ENCODE results near the gene TEDC2. TPM values are rescaled to one million over a fixed set of nuclear protein-coding genes. Genes with fewer than 3 reads are reported as not detected.

TEDC2 gene
- total and polyA plus RNA-seq, 2 experiments from 2014 or later, result 6.2 to 7.1 TPM

DNA sequence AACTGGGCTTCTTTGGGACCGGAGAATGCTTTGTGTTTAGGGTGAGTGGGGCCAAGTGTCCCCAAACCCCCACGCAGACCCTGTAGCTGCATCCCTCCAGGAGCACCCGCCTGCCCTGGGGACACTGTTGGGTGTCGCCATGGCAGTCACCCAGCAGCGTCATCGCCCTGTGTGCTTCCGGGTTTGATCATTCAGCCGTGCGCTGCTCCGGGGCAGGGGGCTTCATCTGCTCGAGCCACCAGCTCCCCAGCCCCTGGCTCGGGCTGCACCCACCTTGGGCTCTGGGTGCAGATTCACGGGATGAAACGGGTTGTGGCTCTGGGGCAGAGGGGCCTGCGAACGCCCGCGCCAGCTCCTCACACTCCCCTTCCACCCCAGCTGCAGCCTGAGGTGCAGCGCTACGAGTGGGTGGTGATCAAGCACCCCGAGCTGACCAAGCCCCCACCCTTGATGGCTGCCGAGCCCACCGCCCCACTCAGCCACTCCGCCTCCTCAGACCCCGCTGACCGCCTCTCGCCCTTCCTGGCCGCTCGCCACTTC is 40.1 kb downstream of the TEDC2 start:
- H3K27me3 ChIP-seq, result no peaks in the 10 kb centered on the region
- no peaks in the 10 kb centered on the region for H4K20me1 ChIP-seq (ENCODE audit: insufficient read depth, poor library complexity, severe bottlenecking)
- H3K4me3 ChIP-seq, result no peak overlapping the region
- no peaks in the 10 kb centered on the region for H3K9me3 ChIP-seq (ENCODE audit: low read depth)
- H3K4me2 ChIP-seq, result no peak overlapping the region
- H2AFZ ChIP-seq, result no peak overlapping the region
- TF ChIP-seq, protein P1, sequence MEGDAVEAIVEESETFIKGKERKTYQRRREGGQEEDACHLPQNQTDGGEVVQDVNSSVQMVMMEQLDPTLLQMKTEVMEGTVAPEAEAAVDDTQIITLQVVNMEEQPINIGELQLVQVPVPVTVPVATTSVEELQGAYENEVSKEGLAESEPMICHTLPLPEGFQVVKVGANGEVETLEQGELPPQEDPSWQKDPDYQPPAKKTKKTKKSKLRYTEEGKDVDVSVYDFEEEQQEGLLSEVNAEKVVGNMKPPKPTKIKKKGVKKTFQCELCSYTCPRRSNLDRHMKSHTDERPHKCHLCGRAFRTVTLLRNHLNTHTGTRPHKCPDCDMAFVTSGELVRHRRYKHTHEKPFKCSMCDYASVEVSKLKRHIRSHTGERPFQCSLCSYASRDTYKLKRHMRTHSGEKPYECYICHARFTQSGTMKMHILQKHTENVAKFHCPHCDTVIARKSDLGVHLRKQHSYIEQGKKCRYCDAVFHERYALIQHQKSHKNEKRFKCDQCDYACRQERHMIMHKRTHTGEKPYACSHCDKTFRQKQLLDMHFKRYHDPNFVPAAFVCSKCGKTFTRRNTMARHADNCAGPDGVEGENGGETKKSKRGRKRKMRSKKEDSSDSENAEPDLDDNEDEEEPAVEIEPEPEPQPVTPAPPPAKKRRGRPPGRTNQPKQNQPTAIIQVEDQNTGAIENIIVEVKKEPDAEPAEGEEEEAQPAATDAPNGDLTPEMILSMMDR (IDR thresholded peaks at IDR 0.05; ENCODE audit: poor library complexity), result no peak
- TF ChIP-seq EZH2 (IDR thresholded peaks at IDR 0.05; ENCODE audit: borderline replicate concordance) (no peak), EZH2phosphoT487 (IDR thresholded peaks at IDR 0.05; ENCODE audit: low read depth, severe bottlenecking, unreplicated experiment) (no peak)
- no peaks in the 10 kb centered on the region for H3K36me3 ChIP-seq (replicated peaks; ENCODE audit: insufficient read depth, low read depth)
- no peak for DNase-seq (ENCODE audit: low spot score)
- no peak overlapping the region for H3K27ac ChIP-seq
- WGBS (ENCODE audit: low lambda C conversion rate, missing lambda C conversion rate), result 96% methylated on average over 16 of the region's 29 CpGs
- no peaks in the 10 kb centered on the region for H3K9me2 ChIP-seq (replicated peaks; ENCODE audit: insufficient read depth)
- no peaks in the 10 kb centered on the region for H3K79me2 ChIP-seq
- H3K4me1 ChIP-seq (ENCODE audit: insufficient read depth), result peaks cover 13% of the 10 kb centered on the region

DNA sequence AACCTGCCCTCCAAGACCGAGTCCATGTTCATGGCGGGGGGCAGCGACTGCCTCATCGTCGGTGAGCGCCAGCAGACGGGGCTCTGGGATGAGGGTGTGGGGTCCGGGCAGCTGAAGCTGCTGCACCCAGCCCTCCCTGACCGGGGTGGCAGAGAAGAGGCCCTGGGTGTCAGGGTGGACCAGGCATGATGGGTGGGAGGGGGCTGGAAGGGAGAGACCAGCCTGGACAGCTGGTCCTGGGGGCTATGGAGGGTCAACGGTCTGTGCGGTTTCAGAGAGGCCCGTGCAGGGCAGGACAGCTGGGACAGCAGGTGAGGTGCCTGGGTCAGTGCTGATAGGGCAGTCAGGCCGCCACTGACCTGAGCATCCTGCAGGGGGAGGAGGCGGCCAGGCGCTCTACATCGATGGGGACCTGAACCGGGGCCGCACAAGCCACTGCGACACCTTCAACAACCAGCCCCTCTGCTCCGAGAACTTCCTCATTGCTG is 40.6 kb downstream of the TEDC2 start:
- Histone ChIP-seq H3K9me2 (replicated peaks; ENCODE audit: insufficient read depth) (no peaks in the 10 kb centered on the region), H3K4me3 (no peak overlapping the region), H2AFZ (no peak overlapping the region), H3K27me3 (no peaks in the 10 kb centered on the region), H3K79me2 (no peaks in the 10 kb centered on the region), H3K36me3 (replicated peaks; ENCODE audit: insufficient read depth, low read depth) (no peaks in the 10 kb centered on the region), H3K4me1 (ENCODE audit: insufficient read depth) (peaks cover 13% of the 10 kb centered on the region), H3K27ac (no peak overlapping the region), H3K4me2 (no peak overlapping the region), H4K20me1 (ENCODE audit: insufficient read depth, poor library complexity, severe bottlenecking) (no peaks in the 10 kb centered on the region), H3K9me3 (ENCODE audit: low read depth) (no peaks in the 10 kb centered on the region)
- 90% methylated on average over 11 of the region's 20 CpGs for WGBS (ENCODE audit: low lambda C conversion rate, missing lambda C conversion rate)
- no peak for DNase-seq (ENCODE audit: low spot score)
- TF ChIP-seq, protein P1 (IDR thresholded peaks at IDR 0.05; ENCODE audit: poor library complexity), result no peak
- no peak for TF ChIP-seq EZH2phosphoT487 (IDR thresholded peaks at IDR 0.05; ENCODE audit: low read depth, severe bottlenecking, unreplicated experiment)
- no peak for TF ChIP-seq EZH2 (IDR thresholded peaks at IDR 0.05; ENCODE audit: borderline replicate concordance)

DNA sequence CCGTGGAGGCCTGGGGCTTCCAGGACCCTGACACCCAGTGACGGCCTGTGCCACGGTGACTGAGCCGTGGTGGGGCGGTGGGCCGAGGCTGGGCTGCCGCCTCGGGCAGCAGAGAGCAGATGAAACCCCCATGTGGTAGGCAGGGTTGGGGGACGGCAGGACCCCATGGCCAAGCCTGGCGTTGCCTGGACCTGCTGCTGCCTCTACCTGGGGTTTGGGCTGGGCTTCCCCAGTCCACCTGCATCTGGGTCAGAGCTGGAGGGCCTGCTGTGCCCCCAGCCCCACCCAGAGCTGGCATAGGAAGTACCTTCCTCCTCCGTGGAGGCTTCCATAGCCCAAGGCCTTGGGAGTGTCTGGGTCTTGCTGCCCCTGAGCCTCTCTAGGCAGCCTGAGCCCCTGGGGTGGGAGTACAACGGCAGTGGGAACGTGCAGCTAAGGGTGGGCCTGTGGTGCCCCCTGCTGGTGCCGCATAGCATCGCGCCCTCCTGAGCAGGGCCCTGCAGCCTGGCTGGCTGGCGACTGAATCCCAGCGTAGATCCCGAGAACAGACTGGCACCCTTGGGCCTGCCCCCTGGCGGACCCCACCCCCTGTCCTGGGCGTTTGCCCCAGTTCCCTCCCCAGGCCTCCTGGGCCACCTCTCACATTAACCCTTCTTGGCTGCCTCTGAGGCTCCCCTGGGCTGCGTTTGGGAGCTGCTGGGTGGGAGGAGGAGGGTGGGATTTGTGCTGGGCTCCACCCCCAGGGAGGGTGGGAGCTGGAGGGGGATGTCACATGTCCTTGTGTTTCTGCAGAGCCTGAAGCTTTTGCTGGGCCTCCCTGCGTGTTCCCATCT is 41.2 kb downstream of the TEDC2 start:
- no peak overlapping the region for H3K4me3 ChIP-seq
- no peak overlapping the region for H2AFZ ChIP-seq
- H3K27ac ChIP-seq, result no peak overlapping the region

More for the DNA sequence above, 41.2 kb downstream of the TEDC2 start:
- TF ChIP-seq, protein P1 (IDR thresholded peaks at IDR 0.05; ENCODE audit: poor library complexity), result peak; percentile 98
- TF ChIP-seq EZH2phosphoT487 (IDR thresholded peaks at IDR 0.05; ENCODE audit: low read depth, severe bottlenecking, unreplicated experiment), result no peak
- WGBS (ENCODE audit: low lambda C conversion rate, missing lambda C conversion rate), result 53% methylated on average over 18 of the region's 23 CpGs
- DNase-seq (ENCODE audit: low spot score), result peak; percentile 91
- no peaks in the 10 kb centered on the region for H4K20me1 ChIP-seq (ENCODE audit: insufficient read depth, poor library complexity, severe bottlenecking)
- no peaks in the 10 kb centered on the region for H3K79me2 ChIP-seq
- H3K9me3 ChIP-seq (ENCODE audit: low read depth), result no peaks in the 10 kb centered on the region
- H3K27me3 ChIP-seq, result no peaks in the 10 kb centered on the region
- no peaks in the 10 kb centered on the region for H3K36me3 ChIP-seq (replicated peaks; ENCODE audit: insufficient read depth, low read depth)
- H3K4me2 ChIP-seq, result peak overlapping the region; percentile 73
- H3K4me1 ChIP-seq (ENCODE audit: insufficient read depth), result peaks cover 13% of the 10 kb centered on the region
- no peaks in the 10 kb centered on the region for H3K9me2 ChIP-seq (replicated peaks; ENCODE audit: insufficient read depth)

Data from hepatocyte (in vitro differentiated cells).